Progenitor cell of endocrine pancreas (in vitro differentiated cells): Measurements from ENCODE around the gene CGNL1. TPM values are rescaled to one million over a fixed set of nuclear protein-coding genes. Genes with fewer than 3 reads are reported as not detected.

Experiments used
- DNase-seq: peaks from one replicate; pipeline ENCODE4 v3.0.0; 2021; ENCODE audit warnings: low spot score; ENCODE audit not compliant: unreplicated experiment
- H3K27ac Mint-ChIP-seq: 2 replicates; pipeline ENCODE4 v1.8.0; 2021; ENCODE audit warnings: mild to moderate bottlenecking, moderate library complexity, mixed read lengths
- H3K27me3 Mint-ChIP-seq: 2 replicates; pipeline ENCODE4 v1.8.0; 2021; ENCODE audit warnings: mixed read lengths
- H3K36me3 Mint-ChIP-seq: 2 replicates; pipeline ENCODE4 v1.8.0; 2022; ENCODE audit warnings: mixed read lengths; ENCODE audit not compliant: insufficient read depth
- H3K4me1 Mint-ChIP-seq: 2 replicates; pipeline ENCODE4 v1.8.0; 2021; ENCODE audit warnings: low read depth, mixed read lengths
- H3K4me3 Mint-ChIP-seq: 2 replicates; pipeline ENCODE4 v1.8.0; 2021; ENCODE audit warnings: low read depth, mild to moderate bottlenecking, moderate library complexity, mixed read lengths
- H3K9me3 Mint-ChIP-seq: 2 replicates; pipeline ENCODE4 v1.8.0; 2021; ENCODE audit warnings: low read depth, mixed read lengths
- total RNA-seq: library from RNA; stranded (reverse); gene quantifications from 2 replicates; pipeline ENCODE4 v1.2.1, GENCODE V29; 2021
- TF ChIP-seq, protein P1 (sequence below): fragments of 200-600 bp; sonication (generic); IDR thresholded peaks from one replicate; pipeline ENCODE4 v1.5.0; 2021; ENCODE audit warnings: antibody characterized with exemption, mild to moderate bottlenecking; ENCODE audit not compliant: unreplicated experiment

The CGNL1 gene
- total RNA-seq, 1 donor from 2014 or later: 41.9 TPM

DNA sequence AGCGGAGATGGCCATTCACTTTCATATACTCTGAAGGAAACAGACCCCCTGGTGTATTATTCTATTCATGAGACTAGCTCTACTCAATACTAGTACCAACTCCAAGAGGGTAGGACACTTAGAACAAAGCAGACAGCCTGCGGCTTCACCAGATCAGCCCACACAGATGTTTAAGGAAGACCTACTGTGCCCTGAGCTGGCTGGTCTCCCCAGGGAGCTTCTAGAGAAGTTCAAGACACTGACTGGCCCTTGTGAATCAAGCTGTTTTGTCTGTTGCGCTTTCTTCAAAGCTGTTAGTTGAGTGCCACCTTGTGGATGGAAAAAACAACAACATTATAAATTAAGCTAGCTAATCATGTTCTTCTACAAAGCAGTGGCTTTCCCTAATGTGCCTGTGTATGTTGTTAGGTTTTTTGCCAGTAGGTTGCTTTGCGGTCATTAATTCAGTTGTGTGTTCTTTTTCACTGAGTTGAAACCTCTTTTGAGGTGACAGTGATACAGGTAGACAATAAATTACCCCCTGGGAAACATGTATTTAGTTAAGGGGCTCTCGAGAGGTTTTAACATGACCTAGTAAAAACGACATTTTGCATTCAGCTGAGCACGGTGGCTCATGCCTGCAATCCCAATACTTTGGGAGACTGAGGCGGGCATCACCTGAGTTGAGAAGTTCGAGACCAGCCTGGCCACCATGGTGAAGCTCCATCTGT lies 151.2 kb downstream of the CGNL1 start:
- H3K27ac Mint-ChIP-seq: peak overlapping the region; percentile 51
- no peaks in the 10 kb centered on the region for H3K27me3 Mint-ChIP-seq
- TF ChIP-seq, protein P1, sequence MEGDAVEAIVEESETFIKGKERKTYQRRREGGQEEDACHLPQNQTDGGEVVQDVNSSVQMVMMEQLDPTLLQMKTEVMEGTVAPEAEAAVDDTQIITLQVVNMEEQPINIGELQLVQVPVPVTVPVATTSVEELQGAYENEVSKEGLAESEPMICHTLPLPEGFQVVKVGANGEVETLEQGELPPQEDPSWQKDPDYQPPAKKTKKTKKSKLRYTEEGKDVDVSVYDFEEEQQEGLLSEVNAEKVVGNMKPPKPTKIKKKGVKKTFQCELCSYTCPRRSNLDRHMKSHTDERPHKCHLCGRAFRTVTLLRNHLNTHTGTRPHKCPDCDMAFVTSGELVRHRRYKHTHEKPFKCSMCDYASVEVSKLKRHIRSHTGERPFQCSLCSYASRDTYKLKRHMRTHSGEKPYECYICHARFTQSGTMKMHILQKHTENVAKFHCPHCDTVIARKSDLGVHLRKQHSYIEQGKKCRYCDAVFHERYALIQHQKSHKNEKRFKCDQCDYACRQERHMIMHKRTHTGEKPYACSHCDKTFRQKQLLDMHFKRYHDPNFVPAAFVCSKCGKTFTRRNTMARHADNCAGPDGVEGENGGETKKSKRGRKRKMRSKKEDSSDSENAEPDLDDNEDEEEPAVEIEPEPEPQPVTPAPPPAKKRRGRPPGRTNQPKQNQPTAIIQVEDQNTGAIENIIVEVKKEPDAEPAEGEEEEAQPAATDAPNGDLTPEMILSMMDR: peak; percentile 78
- no peak for DNase-seq
- H3K36me3 Mint-ChIP-seq: peaks cover 16% of the 10 kb centered on the region
- peaks cover 43% of the 10 kb centered on the region for H3K4me1 Mint-ChIP-seq
- no peaks in the 10 kb centered on the region for H3K9me3 Mint-ChIP-seq
- no peak overlapping the region for H3K4me3 Mint-ChIP-seq

- peaks cover 17% of the 10 kb centered on the region for H3K36me3 Mint-ChIP-seq
- H3K27ac Mint-ChIP-seq: no peak overlapping the region
- peaks cover 42% of the 10 kb centered on the region for H3K4me1 Mint-ChIP-seq
Measured at GRCh38 chr15:57528940-57529565, 152.7 kb downstream of the CGNL1 start.

GRCh38 chr15:57529748-57530147 lies 153.4 kb downstream of the CGNL1 start:
- H3K27ac Mint-ChIP-seq: no peak overlapping the region
- TF ChIP-seq, protein P1: no peak
- DNase-seq: no peak
- H3K27me3 Mint-ChIP-seq: no peaks in the 10 kb centered on the region
- peaks cover 12% of the 10 kb centered on the region for H3K36me3 Mint-ChIP-seq
- no peaks in the 10 kb centered on the region for H3K9me3 Mint-ChIP-seq
- H3K4me1 Mint-ChIP-seq: peaks cover 42% of the 10 kb centered on the region
- no peak overlapping the region for H3K4me3 Mint-ChIP-seq

More at GRCh38 chr15:57528940-57529565, 152.7 kb downstream of the CGNL1 start:
- no peak for DNase-seq
- Mint-ChIP-seq H3K4me3 (no peak overlapping the region), H3K9me3 (no peaks in the 10 kb centered on the region), H3K27me3 (no peaks in the 10 kb centered on the region)
- TF ChIP-seq, protein P1: no peak

DNA sequence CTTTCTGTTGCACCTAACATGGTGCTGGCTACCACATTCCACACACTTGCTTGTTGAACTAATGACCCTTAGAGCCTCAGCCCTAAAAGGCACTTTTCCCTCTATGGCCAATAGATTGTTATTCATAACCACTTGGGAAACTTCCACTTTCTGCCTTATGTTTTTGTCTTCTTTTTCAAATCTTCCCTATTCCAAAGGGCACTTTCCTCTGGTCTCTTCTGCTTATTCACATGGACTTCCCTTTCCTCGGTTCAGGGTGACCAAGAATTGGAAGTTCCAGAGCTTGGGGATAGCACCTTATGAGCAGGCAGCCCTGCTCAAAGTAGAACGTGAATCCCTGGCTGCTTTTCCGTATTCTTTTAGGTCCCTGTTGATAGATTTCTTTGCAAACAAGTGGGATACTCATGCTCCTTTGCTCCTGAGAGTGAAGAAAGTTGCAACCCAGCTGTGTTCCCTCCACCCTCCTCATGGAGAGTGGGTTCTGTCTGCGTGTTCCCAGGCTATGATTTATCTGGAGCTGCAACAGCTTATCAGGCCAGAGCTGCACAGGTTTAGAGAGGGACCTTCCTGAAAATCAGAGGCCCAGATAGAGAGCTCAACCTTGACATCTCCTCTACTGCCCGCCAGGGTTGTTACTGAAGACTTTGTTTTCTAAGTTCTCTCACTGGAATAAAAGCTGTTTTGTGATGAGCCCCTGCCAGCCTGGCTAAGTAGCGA lies 156.6 kb downstream of the CGNL1 start:
- Mint-ChIP-seq H3K27ac (no peak overlapping the region), H3K4me3 (no peak overlapping the region), H3K36me3 (peaks cover 24% of the 10 kb centered on the region), H3K27me3 (no peaks in the 10 kb centered on the region), H3K9me3 (no peaks in the 10 kb centered on the region), H3K4me1 (peaks cover 33% of the 10 kb centered on the region)
- no peak for DNase-seq
- TF ChIP-seq, protein P1: no peak

GRCh38 chr15:57533448-57533799 lies 157.1 kb downstream of the CGNL1 start:
- no peaks in the 10 kb centered on the region for H3K9me3 Mint-ChIP-seq
- peaks cover 33% of the 10 kb centered on the region for H3K4me1 Mint-ChIP-seq
- no peaks in the 10 kb centered on the region for H3K27me3 Mint-ChIP-seq
- no peak for DNase-seq
- TF ChIP-seq, protein P1: no peak
- H3K4me3 Mint-ChIP-seq: no peak overlapping the region
- peaks cover 24% of the 10 kb centered on the region for H3K36me3 Mint-ChIP-seq
- no peak overlapping the region for H3K27ac Mint-ChIP-seq
